Peyer's patch (tissue), 4 donors: ENCODE data around the gene RNGTT.

Experiments used
- CTCF ChIP-seq, 6 experiments: fragments of 450-650 bp in 4 of 6; fragments of 200-600 bp in 2 of 6; sonication (generic) in 1 of 6; IDR thresholded peaks; one replicate each; pipeline ENCODE4 v1.5.1; 2017 to 2019; ENCODE audit warnings: antibody characterized with exemption in 6 of 6, mild to moderate bottlenecking in 3 of 6, moderate library complexity in 1 of 6
- POLR2A ChIP-seq, 2 donors: fragments of 450-650 bp; IDR thresholded peaks; one replicate each; pipeline ENCODE4 v1.5.1; 2017; ENCODE audit warnings: antibody characterized with exemption in 2 of 2, mild to moderate bottlenecking in 2 of 2, moderate library complexity in 2 of 2

GRCh38 chr6:88810089-88810488 lies 153.3 kb downstream of the RNGTT start:
- no peak for TF ChIP-seq CTCF (IDR thresholded peaks at IDR 0.05)
- no peak for TF ChIP-seq POLR2A (IDR thresholded peaks at IDR 0.05)
